Mesenchymal stem cell (in vitro differentiated cells and primary cell): ENCODE results near the gene ATF7.

Source experiments
- DNase-seq: peaks from one replicate; pipeline ENCODE4 v3.0.0-alpha.2; 2013
- H2AFZ ChIP-seq: one replicate; pipeline ENCODE4 v1.6.1; 2013; ENCODE audit warnings: low read depth, mild to moderate bottlenecking, control low read depth, inconsistent platforms, low read length, moderate library complexity
- H2AK5ac ChIP-seq: 2 replicates; pipeline ENCODE4 v1.6.1; 2013; ENCODE audit warnings: low read length, moderate library complexity, mild to moderate bottlenecking, inconsistent platforms; ENCODE audit not compliant: severe bottlenecking
- H2BK120ac ChIP-seq: one replicate; pipeline ENCODE4 v1.6.1; 2013; ENCODE audit warnings: low read depth, mild to moderate bottlenecking, inconsistent platforms, low read length, moderate library complexity
- H2BK12ac ChIP-seq, 2 experiments: one replicate each; pipeline ENCODE4 v1.6.1; 2013; ENCODE audit warnings: inconsistent platforms in 2 of 2, low read length in 2 of 2, mild to moderate bottlenecking in 2 of 2, moderate library complexity in 2 of 2, control low read depth in 1 of 2
- H2BK15ac ChIP-seq: one replicate; pipeline ENCODE4 v1.6.1; 2013; ENCODE audit warnings: mild to moderate bottlenecking, low read depth, inconsistent platforms; ENCODE audit not compliant: poor library complexity, severe bottlenecking
- H2BK5ac ChIP-seq: 2 replicates; pipeline ENCODE4 v1.6.1; 2013; ENCODE audit warnings: low read depth, mild to moderate bottlenecking, low read length, control low read depth, inconsistent platforms; ENCODE audit not compliant: poor library complexity, severe bottlenecking
- H3K14ac ChIP-seq, 2 experiments: one replicate each; pipeline ENCODE4 v1.6.1; 2013; ENCODE audit warnings: inconsistent platforms in 2 of 2, low read length in 2 of 2, control low read depth in 1 of 2, mild to moderate bottlenecking in 1 of 2, moderate library complexity in 1 of 2
- H3K18ac ChIP-seq, 2 experiments: one replicate each; pipeline ENCODE4 v1.6.1; 2013; ENCODE audit warnings: inconsistent platforms in 2 of 2, low read length in 2 of 2, control low read depth in 1 of 2, low read depth in 1 of 2, mild to moderate bottlenecking in 1 of 2
- H3K23ac ChIP-seq, 2 experiments: one replicate each; pipeline ENCODE4 v1.6.1; 2013; ENCODE audit warnings: inconsistent platforms in 2 of 2, low read length in 2 of 2, mild to moderate bottlenecking in 2 of 2, moderate library complexity in 2 of 2, control low read depth in 1 of 2
- H3K27ac ChIP-seq: 2 replicates; pipeline ENCODE4 v1.5.1; 2013; ENCODE audit warnings: mild to moderate bottlenecking, moderate library complexity, low read length, control low read depth, inconsistent platforms; ENCODE audit not compliant: poor library complexity, severe bottlenecking
- H3K27me3 ChIP-seq, 2 experiments: 2 replicates each; pipeline versions ENCODE4 v1.6.1 to v1.7.0; 2013; ENCODE audit warnings: low read length in 2 of 2, mild to moderate bottlenecking in 2 of 2, moderate library complexity in 2 of 2, control low read depth in 1 of 2, inconsistent platforms in 1 of 2; ENCODE audit not compliant: control insufficient read depth in 1 of 2, insufficient read depth in 1 of 2
- H3K36me3 ChIP-seq, 2 experiments: 2 replicates each; pipeline versions ENCODE4 v1.6.1 to v1.7.0; 2013; ENCODE audit warnings: low read length in 2 of 2, control low read depth in 1 of 2, inconsistent platforms in 1 of 2, low read depth in 1 of 2, mild to moderate bottlenecking in 1 of 2; ENCODE audit not compliant: insufficient read depth in 2 of 2, control insufficient read depth in 1 of 2
- H3K4ac ChIP-seq, 2 experiments: one replicate each; pipeline ENCODE4 v1.6.1; 2013; ENCODE audit warnings: inconsistent platforms in 2 of 2, low read length in 2 of 2, mild to moderate bottlenecking in 2 of 2, moderate library complexity in 2 of 2, control low read depth in 1 of 2, low read depth in 1 of 2
- H3K4me1 ChIP-seq: 2 replicates; pipeline ENCODE4 v1.6.1; 2013; ENCODE audit warnings: low read depth, low read length, control low read depth; ENCODE audit not compliant: control insufficient read depth, insufficient read depth
- H3K4me2 ChIP-seq: 2 replicates; pipeline ENCODE4 v1.6.1; 2013; ENCODE audit warnings: low read length, mild to moderate bottlenecking, inconsistent platforms; ENCODE audit not compliant: poor library complexity, severe bottlenecking
- H3K4me3 ChIP-seq, 2 experiments: 2 replicates each; pipeline versions ENCODE4 v1.5.1 to v1.7.0; 2013; ENCODE audit warnings: low read length in 2 of 2, mild to moderate bottlenecking in 2 of 2, control low read depth in 1 of 2, low read depth in 1 of 2; ENCODE audit not compliant: insufficient read depth in 1 of 2
- H3K79me1 ChIP-seq: replicated peaks from 2 replicates; pipeline ENCODE4 v1.6.1; 2013; ENCODE audit warnings: mild to moderate bottlenecking, control low read depth, low read length, inconsistent platforms; ENCODE audit not compliant: poor library complexity, severe bottlenecking
- H3K9ac ChIP-seq: 2 replicates; pipeline ENCODE4 v1.7.0; 2013; ENCODE audit warnings: mild to moderate bottlenecking, low read length, moderate library complexity
- H3K9me3 ChIP-seq: 2 replicates; pipeline ENCODE4 v1.7.0; 2013; ENCODE audit warnings: mild to moderate bottlenecking, low read length; ENCODE audit not compliant: control insufficient read depth
- H4K8ac ChIP-seq: one replicate; pipeline ENCODE4 v1.6.1; 2013; ENCODE audit warnings: inconsistent platforms, mild to moderate bottlenecking, low read length, moderate library complexity
- H4K91ac ChIP-seq: one replicate; pipeline ENCODE4 v1.6.1; 2013; ENCODE audit warnings: mild to moderate bottlenecking, low read length, inconsistent platforms
- WGBS: methylation state at CpG from one replicate; pipeline ENCODE4 v1.1.7; 2013; ENCODE audit warnings: mixed read lengths; 5-methylcytosine and 5-hydroxymethylcytosine counted together

ATF7 gene

DNA sequence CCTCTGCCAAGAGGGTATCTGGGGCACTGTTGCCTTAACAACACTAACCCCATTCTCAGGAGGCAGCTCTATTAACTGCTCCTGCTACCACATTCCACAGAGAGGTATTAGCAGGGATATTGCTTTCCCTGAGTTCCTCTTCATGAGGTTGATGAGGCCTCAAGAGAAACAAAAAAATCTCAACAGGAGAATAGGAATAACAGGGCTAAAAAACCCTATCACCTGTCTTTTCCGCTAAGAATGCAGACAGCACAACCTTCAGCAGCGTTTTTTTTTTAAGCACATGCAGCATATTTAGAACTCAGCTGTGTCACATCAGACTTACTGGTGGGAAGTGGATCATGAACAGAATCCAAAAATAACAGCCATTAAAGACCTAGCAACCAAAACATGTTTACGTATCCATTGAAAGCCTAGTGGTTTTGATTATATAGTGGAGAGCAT is 29.2 kb downstream of the ATF7 start:
- Histone ChIP-seq H2BK12ac (no peak overlapping the region), H2BK15ac (no peak overlapping the region), H3K4me2 (no peak overlapping the region), H3K23ac (no peak overlapping the region), H3K79me1 (peaks cover 19% of the 10 kb centered on the region), H3K9me3 (no peaks in the 10 kb centered on the region), H3K18ac (no peak overlapping the region), H2AK5ac (no peak overlapping the region), H3K27ac (no peak overlapping the region), H2BK5ac (no peak overlapping the region), H3K27me3 (no peaks in the 10 kb centered on the region), H3K4me3 (no peak overlapping the region), H2BK120ac (no peak overlapping the region), H4K8ac (no peak overlapping the region), H4K91ac (no peak overlapping the region), H3K4ac (no peak overlapping the region), H2AFZ (no peak overlapping the region), H3K14ac (no peak overlapping the region), H3K4me1 (no peaks in the 10 kb centered on the region), H3K36me3 (peaks cover 0 to 24% of the 10 kb centered on the region in 2 experiments), H3K9ac (peak overlapping the region; percentile 53)
- WGBS: 70% methylated on average over 2 of the region's 3 CpGs
- peak; percentile 68 for DNase-seq

DNA sequence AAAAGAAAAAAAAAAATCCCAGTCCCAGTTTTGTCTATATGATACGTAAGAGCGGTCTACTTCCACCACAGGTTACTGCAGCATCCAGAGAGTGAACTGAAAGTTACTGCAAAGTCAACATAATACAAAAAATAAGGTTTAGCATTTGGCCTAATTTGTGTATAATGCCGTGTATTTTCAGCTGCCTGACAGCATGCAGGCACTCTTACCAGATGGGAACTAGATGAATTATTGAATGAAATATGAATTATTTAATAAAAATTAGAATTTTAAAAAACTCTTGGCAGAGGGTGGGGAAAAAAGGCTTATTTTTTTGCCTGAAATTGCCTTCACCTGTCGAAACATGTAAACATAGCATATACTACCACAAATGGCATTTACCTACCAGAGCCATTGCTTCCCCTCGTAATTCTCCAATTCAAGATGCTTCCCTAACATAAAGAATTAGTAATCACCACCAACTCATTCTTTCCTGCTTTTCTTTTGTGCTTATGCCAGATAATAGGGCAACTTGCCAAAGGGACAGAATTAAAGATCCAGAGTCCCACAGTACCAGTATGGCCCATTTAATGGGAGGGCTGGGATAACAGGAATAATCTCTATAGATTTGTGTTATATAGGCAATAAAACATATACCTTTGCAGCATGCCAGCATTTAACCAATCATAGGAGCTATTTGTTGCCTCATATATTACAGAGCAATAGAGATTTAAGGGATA is 31.1 kb downstream of the ATF7 start:
- WGBS: 99% methylated on average over 2 of the region's 5 CpGs
- no peak overlapping the region for H4K8ac ChIP-seq
- H4K91ac ChIP-seq: no peak overlapping the region
- H2BK12ac ChIP-seq: no peak overlapping the region
- H3K36me3 ChIP-seq: peaks cover 0 to 14% of the 10 kb centered on the region in 2 experiments
- H2BK120ac ChIP-seq: no peak overlapping the region
- no peak overlapping the region for H2AK5ac ChIP-seq
- no peak overlapping the region for H3K4me3 ChIP-seq
- no peak overlapping the region for H3K23ac ChIP-seq
- H3K14ac ChIP-seq: no peak overlapping the region
- no peak overlapping the region for H3K18ac ChIP-seq
- H2AFZ ChIP-seq: no peak overlapping the region
- H3K4me1 ChIP-seq: no peaks in the 10 kb centered on the region
- H2BK5ac ChIP-seq: no peak overlapping the region
- H3K79me1 ChIP-seq: peaks cover 19% of the 10 kb centered on the region
- H3K9ac ChIP-seq: no peak overlapping the region
- H3K4ac ChIP-seq: no peak overlapping the region
- H3K27ac ChIP-seq: no peak overlapping the region
- H3K27me3 ChIP-seq: no peaks in the 10 kb centered on the region
- H3K4me2 ChIP-seq: no peak overlapping the region
- H3K9me3 ChIP-seq: no peaks in the 10 kb centered on the region
- DNase-seq: no peak
- H2BK15ac ChIP-seq: no peak overlapping the region

- H3K4me3 ChIP-seq: no peak overlapping the region
- H3K27ac ChIP-seq: no peak overlapping the region
- H2BK15ac ChIP-seq: no peak overlapping the region
- H3K14ac ChIP-seq: no peak overlapping the region
- DNase-seq: no peak
- peaks cover 0 to 7% of the 10 kb centered on the region in 2 experiments for H3K36me3 ChIP-seq
- H3K4ac ChIP-seq: no peak overlapping the region
- H3K27me3 ChIP-seq: no peaks in the 10 kb centered on the region
- H3K9me3 ChIP-seq: no peaks in the 10 kb centered on the region
- no peaks in the 10 kb centered on the region for H3K4me1 ChIP-seq
- 89% methylated on average over 2 of the region's 6 CpGs for WGBS
- H4K8ac ChIP-seq: no peak overlapping the region
- peaks cover 18% of the 10 kb centered on the region for H3K79me1 ChIP-seq
- no peak overlapping the region for H2BK120ac ChIP-seq
- no peak overlapping the region for H3K23ac ChIP-seq
- no peak overlapping the region for H3K9ac ChIP-seq
- no peak overlapping the region for H2AK5ac ChIP-seq
- no peak overlapping the region for H2BK12ac ChIP-seq
- H4K91ac ChIP-seq: no peak overlapping the region
- H3K4me2 ChIP-seq: no peak overlapping the region
- no peak overlapping the region for H2AFZ ChIP-seq
- H3K18ac ChIP-seq: no peak overlapping the region
- H2BK5ac ChIP-seq: no peak overlapping the region
Observed at GRCh38 chr12:53593707-53594106, 32.5 kb downstream of the ATF7 start.

- Histone ChIP-seq H4K8ac (no peak overlapping the region), H3K9me3 (no peaks in the 10 kb centered on the region), H2BK15ac (no peak overlapping the region), H3K18ac (no peak overlapping the region), H3K27ac (no peak overlapping the region), H3K4me2 (no peak overlapping the region), H3K23ac (no peak overlapping the region), H3K9ac (no peak overlapping the region), H2BK12ac (no peak overlapping the region), H3K14ac (no peak overlapping the region), H4K91ac (no peak overlapping the region), H2AK5ac (no peak overlapping the region), H3K27me3 (no peaks in the 10 kb centered on the region), H3K36me3 (peaks cover 0 to 8% of the 10 kb centered on the region in 2 experiments), H2BK5ac (no peak overlapping the region), H2BK120ac (no peak overlapping the region), H3K4ac (no peak overlapping the region), H3K4me3 (no peak overlapping the region), H3K79me1 (peaks cover 20% of the 10 kb centered on the region), H3K4me1 (no peaks in the 10 kb centered on the region), H2AFZ (no peak overlapping the region)
- no peak for DNase-seq
- 100% methylated on average over 1 of the region's 1 CpG for WGBS
Observed at GRCh38 chr12:53593031-53593430, 33.2 kb downstream of the ATF7 start.
